SKM-1 (cell line): Measurements from ENCODE around the gene OR51M1.
"Not testable (repeated sequence)": the region's sequence is repeated elsewhere in the genome, so short reads cannot be mapped to it uniquely, and the experiment has no call there.

ENCODE experiments used
- DNase-seq: peaks from one replicate; lab custom pipeline; 2025; ENCODE audit not compliant: unreplicated experiment; lab: John Stamatoyannopoulos, UW

Gene OR51M1

GRCh38 chr11:5383576-5383975 lies at the start of gene OR51M1:
Gene OR51M1 (plus strand): TSS chr11:5383812. CDS start chr11:5389399, 5,587 bp downstream.
- no peak for DNase-seq

GRCh38 chr11:5335170-5335569 lies 48.4 kb upstream of the OR51M1 start:
- no peak for DNase-seq

- no peak for DNase-seq
Measured at GRCh38 chr11:5336331-5336730, 47.3 kb upstream of the OR51M1 start.

GRCh38 chr11:5337253-5337652 lies 46.4 kb upstream of the OR51M1 start:
- DNase-seq, result not testable (repeated sequence)

- no peak for DNase-seq
Measured at GRCh38 chr11:5339771-5340322, 43.8 kb upstream of the OR51M1 start.

- DNase-seq, result no peak
Measured at GRCh38 chr11:5343474-5344335, 39.9 kb upstream of the OR51M1 start, which contains the start of gene OR51B5. Gene OR51B5 (minus strand): TSS chr11:5343524. CDS start chr11:5343524, 0 bp downstream.

GRCh38 chr11:5345831-5346230 lies 37.8 kb upstream of the OR51M1 start:
- DNase-seq, result no peak

GRCh38 chr11:5348551-5349194 lies 34.9 kb upstream of the OR51M1 start:
- no peak for DNase-seq

- DNase-seq, result no peak
Measured at GRCh38 chr11:5349550-5349949, 34.1 kb upstream of the OR51M1 start.

GRCh38 chr11:5351208-5351607 lies 32.4 kb upstream of the OR51M1 start, which contains the start of gene OR51B6:
Gene OR51B6 (plus strand): TSS chr11:5351508. CDS start chr11:5351508, 0 bp downstream.
- DNase-seq, result no peak

- DNase-seq, result not testable (repeated sequence)
Measured at GRCh38 chr11:5356031-5356430, 27.6 kb upstream of the OR51M1 start.

GRCh38 chr11:5362017-5362625 lies 21.5 kb upstream of the OR51M1 start:
- no peak for DNase-seq

GRCh38 chr11:5363679-5364078 lies 19.9 kb upstream of the OR51M1 start:
- no peak for DNase-seq

GRCh38 chr11:5364214-5364613 lies 19.4 kb upstream of the OR51M1 start:
- no peak for DNase-seq

- DNase-seq, result not testable (repeated sequence)
Measured at GRCh38 chr11:5366365-5366764, 17.2 kb upstream of the OR51M1 start.

- DNase-seq, result no peak
Measured at GRCh38 chr11:5366856-5367255, 16.8 kb upstream of the OR51M1 start.

- no peak for DNase-seq
Measured at GRCh38 chr11:5367448-5368074, 16.1 kb upstream of the OR51M1 start.

GRCh38 chr11:5368502-5369043 lies 15.0 kb upstream of the OR51M1 start:
- no peak for DNase-seq

- no peak for DNase-seq
Measured at GRCh38 chr11:5369789-5370188, 13.8 kb upstream of the OR51M1 start.

- peak; percentile 64 for DNase-seq
Measured at GRCh38 chr11:5380740-5381342, 2.8 kb upstream of the OR51M1 start.
